ENCODE results near the gene CFAP100.

DNA sequence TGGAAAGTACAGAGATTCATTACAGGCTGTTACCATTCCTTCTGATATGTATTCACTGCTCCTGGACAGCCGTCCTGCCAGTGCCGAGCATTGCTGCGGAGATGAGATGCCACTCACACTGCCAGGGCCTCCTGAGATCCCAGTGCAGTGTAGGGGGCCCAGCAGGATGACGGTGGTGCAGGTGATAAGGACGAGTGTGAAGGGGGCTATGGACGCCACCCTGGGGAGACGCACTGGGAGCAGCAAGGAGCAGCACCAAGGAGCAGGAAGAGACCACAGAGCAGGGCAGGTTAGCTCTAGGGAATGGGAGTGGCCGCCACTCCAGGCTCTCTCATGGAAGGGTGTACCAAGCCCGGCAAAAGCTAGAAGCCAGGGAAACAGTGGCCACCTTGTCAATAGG is 33.5 kb upstream of the CFAP100 start:
- TF ChIP-seq, protein P1, sequence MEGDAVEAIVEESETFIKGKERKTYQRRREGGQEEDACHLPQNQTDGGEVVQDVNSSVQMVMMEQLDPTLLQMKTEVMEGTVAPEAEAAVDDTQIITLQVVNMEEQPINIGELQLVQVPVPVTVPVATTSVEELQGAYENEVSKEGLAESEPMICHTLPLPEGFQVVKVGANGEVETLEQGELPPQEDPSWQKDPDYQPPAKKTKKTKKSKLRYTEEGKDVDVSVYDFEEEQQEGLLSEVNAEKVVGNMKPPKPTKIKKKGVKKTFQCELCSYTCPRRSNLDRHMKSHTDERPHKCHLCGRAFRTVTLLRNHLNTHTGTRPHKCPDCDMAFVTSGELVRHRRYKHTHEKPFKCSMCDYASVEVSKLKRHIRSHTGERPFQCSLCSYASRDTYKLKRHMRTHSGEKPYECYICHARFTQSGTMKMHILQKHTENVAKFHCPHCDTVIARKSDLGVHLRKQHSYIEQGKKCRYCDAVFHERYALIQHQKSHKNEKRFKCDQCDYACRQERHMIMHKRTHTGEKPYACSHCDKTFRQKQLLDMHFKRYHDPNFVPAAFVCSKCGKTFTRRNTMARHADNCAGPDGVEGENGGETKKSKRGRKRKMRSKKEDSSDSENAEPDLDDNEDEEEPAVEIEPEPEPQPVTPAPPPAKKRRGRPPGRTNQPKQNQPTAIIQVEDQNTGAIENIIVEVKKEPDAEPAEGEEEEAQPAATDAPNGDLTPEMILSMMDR (IDR thresholded peaks at IDR 0.05), result no peak
- TF ChIP-seq POLR2A (IDR thresholded peaks at IDR 0.05), result no peak

Measured in esophagus squamous epithelium (tissue), 4 donors.